Iris pigment epithelial cell (primary cell): ENCODE results near the gene TTC34.
"Not testable (repeated sequence)": the region's sequence is repeated elsewhere in the genome, so short reads cannot be mapped to it uniquely, and the experiment has no call there.

Experiments used
- DNase-seq: peaks from one replicate; pipeline ENCODE4 v3.0.0-alpha.2; 2011; ENCODE audit warnings: low read depth

TTC34 gene

DNA sequence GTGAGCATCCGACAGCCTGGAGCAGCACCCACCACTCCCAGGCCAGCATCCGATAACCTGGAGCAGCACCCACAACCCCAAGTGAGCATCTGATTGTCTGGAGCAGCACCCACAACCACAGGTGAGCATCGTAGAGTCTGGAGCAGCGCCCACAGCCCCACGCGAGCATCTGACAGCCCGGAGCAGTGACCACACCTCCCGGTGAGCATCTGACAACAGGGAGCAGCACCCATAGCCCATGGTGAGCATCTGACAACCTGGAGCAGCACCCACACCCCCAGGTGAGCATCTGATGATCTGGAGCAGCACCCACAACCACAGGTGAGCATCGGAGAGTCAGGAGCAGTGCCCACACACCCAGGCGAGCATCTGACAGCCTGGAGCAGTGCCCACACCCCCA is 143.6 kb downstream of the TTC34 start:
- not testable (repeated sequence) for DNase-seq

DNA sequence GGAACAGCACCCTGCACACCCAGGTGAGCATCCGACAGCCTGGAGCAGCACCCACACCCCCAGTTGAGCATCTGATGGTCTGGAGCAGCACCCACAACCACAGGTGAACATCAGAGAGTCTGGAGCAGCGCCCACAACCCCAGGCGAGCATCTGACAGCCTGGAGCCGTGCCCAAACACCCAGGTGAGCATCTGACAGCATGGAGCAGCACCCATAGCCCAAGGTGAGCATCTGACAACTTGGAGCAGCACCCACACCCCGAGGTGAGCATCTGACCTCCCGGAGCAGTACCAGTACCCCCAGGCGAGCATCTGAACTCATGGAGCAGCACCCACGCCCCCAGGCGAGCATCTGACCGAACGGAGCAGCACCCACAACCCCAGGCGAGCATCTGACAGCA is 144.4 kb downstream of the TTC34 start:
- DNase-seq = not testable (repeated sequence)

DNA sequence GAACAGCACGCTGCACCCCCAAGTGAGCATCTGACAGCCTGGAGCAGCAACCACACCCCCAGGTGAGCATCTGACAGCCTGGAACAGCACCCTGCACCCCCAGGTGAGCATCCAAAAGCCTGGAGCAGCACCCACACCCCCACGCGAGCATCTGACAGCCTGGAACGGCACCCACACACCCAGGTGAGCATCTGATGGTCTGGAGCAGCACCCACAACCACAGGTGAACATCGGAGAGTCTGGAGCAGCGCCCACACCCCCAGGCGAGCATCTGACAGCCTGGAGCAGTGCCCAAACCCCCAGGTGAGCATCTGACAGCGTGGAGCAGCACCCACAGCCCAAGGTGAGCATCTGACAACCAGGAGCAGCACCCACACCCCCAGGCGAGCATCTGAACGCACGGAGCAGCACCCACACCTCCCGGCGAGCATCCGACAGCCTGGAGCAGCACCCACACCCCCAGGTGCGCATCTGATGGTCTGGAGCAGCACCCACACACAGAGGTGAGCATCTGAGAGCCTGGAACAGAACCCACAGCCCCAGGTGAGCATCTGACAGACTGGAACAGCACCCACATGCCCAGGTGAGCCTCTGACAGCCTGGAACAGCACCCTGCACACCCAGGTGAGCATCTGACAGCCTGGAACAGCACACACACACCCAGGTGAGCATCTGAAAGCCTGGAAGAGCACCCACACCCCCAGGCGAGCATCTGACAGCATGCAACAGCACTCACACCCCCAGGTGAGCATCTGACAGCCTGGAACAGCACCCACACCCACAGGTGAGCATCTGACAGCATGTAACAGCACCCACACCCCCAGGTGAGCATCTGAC is 145.7 kb downstream of the TTC34 start:
- DNase-seq = not testable (repeated sequence)

DNA sequence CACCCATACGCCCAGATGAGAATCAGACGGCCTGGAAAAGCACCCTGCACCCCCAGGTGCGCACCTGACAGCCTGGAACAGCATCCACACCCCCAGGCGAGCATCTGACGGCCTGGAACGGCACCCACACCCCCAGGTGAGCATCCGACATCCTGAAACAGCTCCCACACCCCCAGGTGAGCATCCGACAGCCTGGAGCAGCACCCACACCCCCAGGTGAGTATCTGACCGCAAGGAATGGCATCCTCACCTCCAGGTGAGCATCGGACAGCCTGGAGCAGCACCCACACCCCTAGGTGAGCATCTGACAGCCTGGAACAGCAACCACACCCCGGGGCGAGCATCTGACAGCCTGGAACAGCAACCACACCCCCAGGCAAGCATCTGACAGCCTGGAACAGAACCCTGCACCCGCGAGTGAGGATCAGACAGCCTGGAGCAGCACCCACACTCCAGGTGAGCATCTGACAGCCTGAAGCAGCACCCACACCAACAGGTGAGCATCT is 147.0 kb downstream of the TTC34 start:
- not testable (repeated sequence) for DNase-seq

DNA sequence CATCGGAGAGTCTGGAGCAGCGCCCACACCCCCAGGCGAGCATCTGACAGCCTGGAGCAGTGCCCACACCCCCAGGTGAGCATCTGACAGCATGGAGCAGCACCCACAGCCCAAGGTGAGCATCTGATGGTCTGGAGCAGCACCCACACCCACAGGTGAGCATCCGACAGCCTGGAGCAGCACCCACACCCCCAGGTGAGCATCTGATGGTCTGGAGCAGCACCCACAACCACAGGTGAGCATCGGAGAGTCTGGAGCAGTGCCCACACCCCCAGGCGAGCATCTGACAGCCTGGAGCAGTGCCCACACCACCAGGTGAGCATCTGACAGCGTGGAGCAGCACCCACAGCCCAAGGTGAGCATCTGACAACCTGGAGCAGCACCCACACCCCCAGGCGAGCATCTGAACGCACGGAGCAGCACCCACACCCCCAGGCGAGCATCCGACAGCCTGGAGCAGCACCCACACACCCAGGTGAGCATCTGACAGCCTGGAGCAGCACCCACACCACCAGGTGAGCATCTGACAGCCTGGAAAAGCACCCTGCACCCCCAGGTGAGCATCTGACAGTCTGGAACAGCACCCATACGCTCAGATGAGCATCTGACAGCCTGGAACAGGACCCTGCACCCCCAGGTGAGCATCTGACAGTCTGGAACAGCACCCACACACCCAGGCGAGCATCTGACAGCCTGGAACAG is 147.6 kb downstream of the TTC34 start:
- not testable (repeated sequence) for DNase-seq

DNA sequence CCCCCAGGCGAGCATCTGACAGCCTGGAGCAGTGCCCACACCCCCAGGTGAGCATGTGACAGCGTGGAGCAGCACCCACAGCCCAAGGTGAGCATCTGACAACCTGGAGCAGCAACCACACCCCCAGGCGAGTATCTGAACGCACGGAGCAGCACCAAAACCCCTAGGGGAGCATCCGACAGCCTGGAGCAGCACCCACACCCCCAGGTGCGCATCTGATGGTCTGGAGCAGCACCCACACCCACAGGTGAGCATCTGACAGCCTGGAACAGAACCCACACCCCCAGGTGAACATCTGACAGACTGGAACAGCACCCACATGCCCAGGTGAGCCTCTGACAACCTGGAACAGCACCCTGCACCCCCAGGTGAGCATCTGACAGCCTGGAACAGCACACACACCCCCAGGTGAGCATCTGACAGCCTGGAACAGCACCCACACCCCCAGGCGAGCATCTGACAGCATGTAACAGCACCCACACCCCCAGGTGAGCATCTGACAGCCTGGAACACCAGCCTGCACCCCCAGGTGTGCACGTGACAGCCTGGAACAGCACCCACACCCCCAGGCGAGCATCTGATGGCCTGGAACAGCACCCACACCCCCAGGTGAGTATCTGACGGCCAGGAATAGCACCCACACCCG is 148.4 kb downstream of the TTC34 start:
- not testable (repeated sequence) for DNase-seq

DNA sequence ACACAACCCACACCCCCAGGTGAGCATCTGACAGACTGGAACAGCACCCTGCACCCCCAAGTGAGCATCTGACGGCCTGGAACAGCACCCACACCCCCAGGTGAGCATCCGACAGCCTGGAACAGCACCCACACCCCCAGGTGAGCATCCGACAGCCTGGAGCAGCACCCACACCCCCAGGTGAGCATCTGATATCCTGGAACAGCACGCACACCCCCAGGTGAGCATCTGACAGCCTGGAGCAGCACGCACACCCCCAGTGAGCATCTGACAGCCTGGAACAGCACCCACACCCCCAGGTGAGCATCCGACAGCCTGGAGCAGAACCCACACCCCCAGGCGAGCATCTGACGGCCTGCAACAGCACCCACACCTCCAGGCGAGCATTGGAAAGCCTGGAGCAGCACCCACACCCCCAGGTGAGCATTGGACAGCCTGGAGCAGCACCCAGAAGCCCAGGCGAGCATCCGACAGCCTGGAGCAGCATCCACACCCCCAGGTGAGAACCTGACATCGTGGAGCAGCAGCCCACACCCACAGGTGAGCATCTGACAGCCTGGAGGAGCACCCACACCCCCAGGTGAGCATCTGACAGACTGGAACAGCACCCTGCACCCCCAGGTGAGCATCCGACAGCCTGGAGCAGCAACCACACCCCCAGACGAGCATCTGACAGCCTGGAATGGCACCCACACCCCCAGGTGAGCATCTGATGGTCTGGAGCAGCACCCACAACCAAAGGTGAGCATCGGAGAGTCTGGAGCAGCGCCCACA is 149.2 kb downstream of the TTC34 start:
- DNase-seq = not testable (repeated sequence)

DNA sequence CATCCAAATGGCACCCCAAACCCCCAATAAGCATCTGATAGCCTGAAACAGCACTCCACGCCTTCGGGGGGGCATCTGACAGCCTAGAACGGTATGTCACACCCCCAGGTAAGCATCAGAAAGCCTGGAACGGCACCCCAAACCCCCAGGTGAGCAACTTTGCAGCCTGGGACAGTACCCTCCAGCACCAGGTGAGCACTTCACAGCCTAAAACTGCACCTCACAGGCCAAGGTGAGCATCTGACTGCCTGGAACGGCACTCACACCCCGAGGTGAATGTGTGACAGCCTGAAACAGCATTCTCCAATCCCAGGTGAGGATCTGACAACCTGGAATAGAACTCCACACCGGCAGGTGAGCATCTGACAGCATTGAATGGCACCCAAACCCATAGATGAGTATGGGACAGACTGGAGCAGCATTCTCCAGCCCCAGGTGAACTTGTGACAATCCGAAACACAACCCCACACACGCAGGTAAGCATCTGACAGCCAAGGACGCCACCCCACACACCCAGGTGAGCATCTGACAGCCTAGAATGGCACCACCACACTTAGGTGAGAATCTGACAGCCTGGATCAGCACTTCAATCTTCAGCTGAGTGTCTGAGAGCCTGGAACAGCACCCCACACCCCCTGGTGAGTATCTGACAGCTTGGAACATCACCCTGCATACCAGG is 150.4 kb downstream of the TTC34 start:
- DNase-seq = no peak

DNA sequence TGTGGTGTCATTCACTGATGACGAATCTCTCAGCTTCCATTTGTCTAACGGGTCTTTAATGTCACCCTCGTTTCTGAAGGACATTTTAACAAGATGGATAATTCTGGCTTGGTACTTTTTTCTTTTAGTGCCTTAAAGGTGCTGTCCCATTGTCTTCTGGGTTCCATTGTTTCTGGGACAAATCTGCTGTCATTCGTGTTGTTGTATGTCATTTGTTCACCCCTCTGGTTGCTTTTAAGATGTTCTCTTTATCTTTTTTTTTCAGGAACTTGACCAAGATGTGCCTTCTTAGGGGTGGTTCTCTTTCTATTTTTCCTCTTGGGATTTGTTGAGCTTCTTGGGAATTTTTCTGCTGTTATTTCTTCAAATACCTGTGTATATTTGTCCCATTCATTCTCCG is 154.7 kb downstream of the TTC34 start:
- no peak for DNase-seq

DNA sequence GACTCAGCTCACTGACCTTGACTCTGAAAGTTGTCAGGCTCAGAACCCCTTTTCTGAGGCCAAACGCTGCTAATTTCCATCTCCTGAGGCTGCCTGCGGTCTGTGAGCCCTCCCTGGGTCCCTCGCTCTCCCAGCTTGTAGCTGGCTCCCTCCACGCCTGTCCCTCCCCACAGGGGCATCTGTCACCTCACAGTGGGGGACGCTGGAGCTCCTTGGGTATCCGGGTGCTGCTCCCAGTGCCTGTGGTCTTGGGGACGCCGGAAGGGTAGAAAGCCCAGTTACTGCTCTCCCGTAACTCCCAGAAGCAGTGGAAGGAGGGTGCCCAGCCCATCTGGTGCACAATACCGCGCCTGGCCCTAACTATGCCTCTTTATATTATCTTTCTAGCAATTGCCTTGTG is 155.7 kb downstream of the TTC34 start:
- no peak for DNase-seq

DNA sequence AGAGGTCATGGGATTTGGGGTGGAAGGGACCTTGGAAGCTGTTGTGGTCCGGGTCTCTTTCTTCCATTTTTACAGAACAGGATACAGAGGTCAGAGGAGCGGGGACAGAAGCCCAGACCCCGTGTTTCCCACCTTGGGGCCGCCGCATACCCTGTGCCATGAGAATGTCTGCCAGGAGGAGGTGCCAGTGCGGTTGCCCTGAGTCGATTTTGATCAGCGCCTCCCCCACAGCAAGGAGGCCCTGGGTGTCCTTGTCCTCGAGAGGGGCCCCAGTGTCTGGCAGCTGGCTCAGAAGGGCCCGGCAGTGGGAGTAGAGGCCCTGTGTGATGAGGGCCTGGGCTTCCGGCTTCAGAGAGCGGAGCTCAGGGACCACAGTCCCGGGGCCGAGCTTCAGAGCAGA is 156.3 kb downstream of the TTC34 start:
- no peak for DNase-seq

DNA sequence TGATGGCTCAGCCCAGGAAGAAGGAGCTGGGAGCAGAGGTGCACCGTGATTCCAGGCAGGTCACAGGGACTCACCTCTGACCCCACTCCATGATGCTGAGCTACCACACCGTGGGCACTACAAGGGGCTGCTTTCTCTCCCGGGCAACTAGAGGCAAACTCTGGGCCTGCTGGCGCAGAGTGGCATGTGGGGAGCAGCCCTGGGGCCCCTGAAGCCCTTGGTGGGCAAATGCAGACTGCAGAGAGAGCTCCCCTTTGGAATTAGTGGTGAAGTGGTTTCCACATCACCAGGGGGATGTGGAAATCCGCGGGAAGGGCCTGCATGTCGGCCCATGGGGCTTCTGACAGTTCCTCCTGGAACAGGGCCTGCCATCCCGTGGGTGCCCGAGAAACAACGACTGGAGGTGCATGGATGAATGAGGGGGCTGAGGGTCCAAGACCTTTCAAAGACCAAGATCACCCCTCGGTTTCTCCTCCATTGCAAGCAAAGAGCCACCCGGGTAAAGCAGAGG is 156.8 kb downstream of the TTC34 start:
- DNase-seq = no peak

DNA sequence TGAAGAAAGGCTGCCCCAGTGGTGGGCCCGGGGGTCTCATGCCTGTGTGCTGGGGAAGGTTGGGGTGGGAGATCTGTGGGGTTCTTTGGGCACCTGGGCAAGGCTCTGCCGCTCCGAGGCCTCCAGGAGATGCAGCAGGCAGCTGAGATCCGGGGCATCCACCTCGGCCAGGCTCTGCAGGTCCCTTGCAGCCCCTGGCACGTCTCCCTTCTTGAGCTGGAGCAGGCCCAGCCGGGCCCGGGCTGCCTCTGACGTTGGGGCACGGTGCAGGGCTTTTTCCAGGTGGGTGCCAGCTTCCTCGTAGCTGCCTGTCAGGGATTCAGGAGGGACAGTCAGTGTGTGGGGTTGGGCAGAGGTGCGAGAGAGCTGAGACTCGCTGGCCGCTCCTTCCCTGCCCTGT is 157.3 kb downstream of the TTC34 start:
- no peak for DNase-seq

DNA sequence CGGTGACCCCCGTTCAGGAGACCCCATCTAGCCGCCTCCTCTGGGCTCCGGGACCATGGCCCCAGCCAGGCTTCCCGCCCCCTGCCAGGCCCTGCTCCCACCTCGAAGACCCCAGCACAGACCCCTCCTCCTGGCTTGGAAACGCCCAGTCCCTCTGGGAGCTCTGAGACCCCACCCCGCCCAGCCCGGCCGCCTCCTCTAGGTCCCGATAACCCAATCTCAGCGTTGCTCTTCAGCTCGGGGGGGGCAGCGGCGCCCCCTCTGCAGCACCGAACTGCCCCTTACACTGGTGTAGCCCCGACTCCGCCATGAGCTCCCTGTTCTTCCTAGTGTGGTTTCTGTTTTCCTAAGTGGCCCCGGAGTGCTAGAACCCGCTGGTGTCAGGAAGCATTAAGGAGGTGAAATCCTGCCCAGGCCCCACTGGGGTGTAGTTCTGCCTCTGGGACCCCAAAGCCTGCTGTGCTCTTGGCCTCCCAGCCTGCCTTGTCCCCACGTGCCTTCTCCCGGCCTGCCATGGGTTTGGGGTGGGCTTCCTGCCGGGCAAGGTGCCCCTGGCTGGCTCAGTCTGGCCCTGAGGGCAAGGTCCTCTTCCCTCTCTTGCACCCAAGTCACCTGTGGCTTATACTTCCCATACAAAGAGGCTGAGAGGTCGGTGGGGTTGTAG is 157.9 kb downstream of the TTC34 start:
- no peak for DNase-seq

DNA sequence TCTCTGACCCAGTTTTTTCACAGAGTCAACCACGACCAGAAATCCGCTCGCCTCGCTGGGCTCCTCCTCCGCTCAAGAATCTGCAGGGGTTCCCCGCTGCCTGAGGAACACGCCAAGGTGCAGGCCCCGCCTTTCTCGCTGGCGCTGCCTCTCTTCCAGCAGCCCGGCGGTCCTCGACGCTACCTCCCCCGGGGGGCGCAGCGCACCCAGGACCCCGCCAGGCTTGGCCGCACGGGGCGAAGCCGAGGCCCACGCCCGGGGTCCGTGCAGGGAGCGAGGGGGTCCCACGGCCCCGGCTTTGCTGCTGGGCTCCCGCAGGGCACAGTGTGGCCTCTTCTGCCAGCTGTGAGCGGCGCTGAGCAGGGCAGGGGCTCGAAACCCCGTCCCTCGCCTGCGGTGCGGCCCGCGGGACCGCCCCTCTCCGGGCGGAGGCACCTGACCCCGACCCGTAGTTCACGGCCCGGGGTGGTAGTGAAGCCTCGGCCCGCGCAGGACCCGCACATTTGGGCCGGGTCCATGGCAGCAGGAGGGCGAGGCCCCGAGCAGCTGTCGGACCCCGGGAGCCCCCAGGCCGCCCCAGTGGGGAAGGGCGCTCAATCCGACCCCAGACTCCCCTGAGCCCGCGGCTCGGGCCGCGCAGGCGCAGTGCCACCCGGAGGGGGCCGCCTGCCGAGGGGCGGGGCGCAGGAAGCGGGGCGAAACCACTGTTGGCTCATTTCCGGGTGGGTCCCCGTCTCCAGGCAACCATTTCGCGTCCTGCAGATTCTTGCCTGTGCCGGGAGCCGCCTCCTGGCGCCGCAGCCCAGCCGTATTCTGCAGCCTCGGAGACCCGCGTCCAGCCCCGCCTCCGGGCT is 158.7 kb downstream of the TTC34 start:
- DNase-seq = peak; percentile 85

DNA sequence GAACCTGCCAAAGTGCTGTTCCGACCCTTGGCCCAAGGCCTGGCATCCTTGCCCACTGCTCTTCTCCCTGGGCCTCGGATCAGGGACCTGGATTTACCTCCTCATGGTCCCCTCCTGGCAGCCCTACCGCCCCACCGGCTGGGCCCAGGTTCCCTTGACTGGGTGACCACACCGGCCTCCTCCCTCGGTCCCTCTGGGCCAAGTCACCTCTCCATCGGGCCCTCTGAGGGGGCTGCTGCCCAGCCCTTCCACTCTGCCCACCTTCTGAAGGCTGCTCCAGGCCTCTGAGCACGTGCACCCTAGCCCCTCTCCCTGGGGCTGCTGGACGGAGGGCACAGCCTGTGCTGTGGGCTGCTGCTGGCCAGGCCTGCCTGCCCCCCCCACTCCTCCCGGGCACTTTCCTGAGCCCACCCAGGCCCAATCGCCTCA is 159.3 kb downstream of the TTC34 start:
- no peak for DNase-seq

DNA sequence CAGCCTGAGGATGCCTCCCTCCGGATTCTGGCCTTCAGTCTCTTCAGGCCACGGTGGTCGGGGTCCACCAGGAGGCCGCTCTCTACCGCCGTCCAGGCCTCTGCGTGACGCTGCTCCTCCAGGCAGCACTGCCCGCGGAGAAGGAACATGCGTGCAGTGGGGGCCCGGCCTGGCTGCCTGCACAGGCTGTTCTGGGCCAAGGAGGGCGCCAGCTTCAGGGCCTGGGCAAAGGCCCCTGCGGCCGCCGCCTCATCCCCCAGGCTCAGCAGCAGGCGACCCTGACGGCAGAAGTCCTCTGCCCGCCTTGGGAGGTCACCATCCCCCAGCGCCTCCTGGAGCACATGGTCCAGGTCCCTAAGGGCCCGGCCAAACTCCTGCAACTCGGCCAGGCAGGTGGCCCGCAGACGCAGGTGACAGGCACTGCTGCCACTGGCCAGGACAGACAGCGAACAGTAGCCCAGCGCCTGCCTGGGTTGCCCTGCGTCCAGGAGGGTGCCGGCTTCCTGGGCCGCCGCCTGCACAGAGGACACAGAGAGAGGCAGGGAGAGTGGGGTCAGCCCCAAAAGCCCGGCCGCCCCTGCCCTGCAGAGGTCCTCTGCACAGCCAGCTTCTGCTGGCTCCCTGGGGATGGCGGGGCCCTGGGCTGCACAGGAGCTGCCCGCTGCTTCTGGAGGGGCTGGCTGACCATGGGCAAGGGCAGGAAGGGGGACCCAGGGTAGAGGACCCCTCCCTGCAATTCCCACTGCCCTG is 159.9 kb downstream of the TTC34 start:
- DNase-seq = no peak

DNA sequence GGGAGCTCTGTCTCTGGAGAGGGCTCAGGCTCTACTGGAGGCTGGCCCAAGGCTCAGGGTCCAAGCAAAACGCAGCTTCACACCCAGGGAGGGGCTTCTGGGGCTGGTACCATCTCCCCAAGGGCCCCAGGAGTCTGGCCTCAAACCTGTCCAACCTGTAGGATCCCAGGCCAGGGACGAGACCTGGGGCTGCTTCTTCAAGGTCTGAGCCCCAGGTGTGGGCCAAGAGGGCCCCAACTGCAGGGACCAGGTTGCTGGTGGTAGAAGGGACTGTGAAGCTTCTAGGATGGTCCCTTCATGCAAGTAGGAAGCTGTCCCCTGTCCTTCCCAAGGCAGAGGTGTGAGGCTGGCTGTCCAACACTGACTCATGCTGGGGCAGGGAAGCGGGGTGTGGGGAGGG is 160.9 kb downstream of the TTC34 start:
- no peak for DNase-seq
